Measurements from ENCODE around the gene MYT1.

DNA sequence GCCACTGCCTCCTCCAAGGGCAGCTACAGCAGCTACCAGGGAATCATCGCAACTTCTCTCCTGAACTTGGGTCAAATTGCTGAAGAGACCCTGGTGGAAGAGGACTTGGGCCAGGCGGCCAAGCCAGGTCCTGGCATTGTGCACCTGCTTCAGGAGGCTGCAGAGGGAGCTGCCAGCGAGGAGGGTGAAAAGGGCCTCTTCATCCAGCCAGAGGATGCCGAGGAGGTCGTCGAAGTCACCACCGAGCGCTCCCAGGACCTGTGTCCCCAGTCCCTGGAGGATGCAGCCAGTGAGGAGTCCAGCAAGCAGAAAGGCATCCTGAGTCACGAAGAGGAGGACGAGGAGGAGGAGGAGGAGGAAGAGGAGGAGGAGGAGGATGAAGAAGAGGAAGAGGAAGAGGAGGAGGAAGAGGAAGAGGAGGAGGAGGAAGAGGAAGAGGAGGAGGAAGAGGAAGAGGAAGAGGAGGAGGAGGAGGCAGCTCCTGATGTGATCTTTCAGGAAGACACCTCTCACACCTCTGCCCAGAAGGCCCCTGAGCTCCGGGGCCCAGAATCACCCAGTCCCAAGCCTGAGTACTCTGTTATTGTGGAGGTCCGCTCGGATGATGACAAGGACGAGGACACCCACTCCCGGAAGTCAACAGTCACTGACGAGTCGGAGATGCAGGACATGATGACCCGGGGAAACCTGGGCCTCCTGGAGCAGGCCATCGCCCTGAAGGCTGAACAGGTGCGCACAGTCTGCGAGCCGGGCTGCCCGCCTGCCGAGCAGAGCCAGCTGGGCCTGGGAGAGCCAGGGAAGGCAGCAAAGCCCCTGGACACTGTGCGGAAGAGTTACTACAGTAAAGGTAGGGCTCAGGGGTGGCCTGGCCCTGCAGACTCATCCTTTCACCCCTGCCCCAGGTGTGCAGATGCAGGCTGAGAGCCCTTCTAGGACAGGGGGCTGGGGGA lies 43.7 kb downstream of the MYT1 start:
- TF ChIP-seq, protein P1, sequence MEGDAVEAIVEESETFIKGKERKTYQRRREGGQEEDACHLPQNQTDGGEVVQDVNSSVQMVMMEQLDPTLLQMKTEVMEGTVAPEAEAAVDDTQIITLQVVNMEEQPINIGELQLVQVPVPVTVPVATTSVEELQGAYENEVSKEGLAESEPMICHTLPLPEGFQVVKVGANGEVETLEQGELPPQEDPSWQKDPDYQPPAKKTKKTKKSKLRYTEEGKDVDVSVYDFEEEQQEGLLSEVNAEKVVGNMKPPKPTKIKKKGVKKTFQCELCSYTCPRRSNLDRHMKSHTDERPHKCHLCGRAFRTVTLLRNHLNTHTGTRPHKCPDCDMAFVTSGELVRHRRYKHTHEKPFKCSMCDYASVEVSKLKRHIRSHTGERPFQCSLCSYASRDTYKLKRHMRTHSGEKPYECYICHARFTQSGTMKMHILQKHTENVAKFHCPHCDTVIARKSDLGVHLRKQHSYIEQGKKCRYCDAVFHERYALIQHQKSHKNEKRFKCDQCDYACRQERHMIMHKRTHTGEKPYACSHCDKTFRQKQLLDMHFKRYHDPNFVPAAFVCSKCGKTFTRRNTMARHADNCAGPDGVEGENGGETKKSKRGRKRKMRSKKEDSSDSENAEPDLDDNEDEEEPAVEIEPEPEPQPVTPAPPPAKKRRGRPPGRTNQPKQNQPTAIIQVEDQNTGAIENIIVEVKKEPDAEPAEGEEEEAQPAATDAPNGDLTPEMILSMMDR (IDR thresholded peaks at IDR 0.05; ENCODE audit: poor library complexity, severe bottlenecking), result no peak
- TF ChIP-seq EZH2 (IDR thresholded peaks at IDR 0.05; ENCODE audit: borderline replicate concordance, insufficient read depth, low read length, poor library complexity, severe bottlenecking) (no peak), REST (IDR thresholded peaks at IDR 0.05; ENCODE audit: borderline replicate concordance) (no peak), TAF1 (IDR thresholded peaks at IDR 0.05; ENCODE audit: low read depth) (no peak), POLR2AphosphoS5 (IDR thresholded peaks at IDR 0.05) (no peak), RAD21 (conservative IDR thresholded peaks at IDR 0.05) (no peak), EP300 (conservative IDR thresholded peaks at IDR 0.05; ENCODE audit: poor library complexity, severe bottlenecking) (no peak)

Data from neural cell (in vitro differentiated cells).